22Rv1 (cell line): ENCODE data around the gene SRD5A3.

Experiments used
- H3K27ac ChIP-seq: fragments of 450-650 bp; 2 replicates; pipeline ENCODE4 v1.5.1; 2017
- ZFX ChIP-seq: fragments of 450-650 bp; IDR thresholded peaks from 2 replicates; pipeline ENCODE4 v1.6.1; 2017; ENCODE audit warnings: antibody characterized with exemption, borderline replicate concordance
- TF ChIP-seq, protein P1 (sequence below): fragments of 450-650 bp; IDR thresholded peaks from 2 replicates; pipeline ENCODE4 v1.5.1; 2017; ENCODE audit warnings: mild to moderate bottlenecking

SRD5A3 gene

DNA sequence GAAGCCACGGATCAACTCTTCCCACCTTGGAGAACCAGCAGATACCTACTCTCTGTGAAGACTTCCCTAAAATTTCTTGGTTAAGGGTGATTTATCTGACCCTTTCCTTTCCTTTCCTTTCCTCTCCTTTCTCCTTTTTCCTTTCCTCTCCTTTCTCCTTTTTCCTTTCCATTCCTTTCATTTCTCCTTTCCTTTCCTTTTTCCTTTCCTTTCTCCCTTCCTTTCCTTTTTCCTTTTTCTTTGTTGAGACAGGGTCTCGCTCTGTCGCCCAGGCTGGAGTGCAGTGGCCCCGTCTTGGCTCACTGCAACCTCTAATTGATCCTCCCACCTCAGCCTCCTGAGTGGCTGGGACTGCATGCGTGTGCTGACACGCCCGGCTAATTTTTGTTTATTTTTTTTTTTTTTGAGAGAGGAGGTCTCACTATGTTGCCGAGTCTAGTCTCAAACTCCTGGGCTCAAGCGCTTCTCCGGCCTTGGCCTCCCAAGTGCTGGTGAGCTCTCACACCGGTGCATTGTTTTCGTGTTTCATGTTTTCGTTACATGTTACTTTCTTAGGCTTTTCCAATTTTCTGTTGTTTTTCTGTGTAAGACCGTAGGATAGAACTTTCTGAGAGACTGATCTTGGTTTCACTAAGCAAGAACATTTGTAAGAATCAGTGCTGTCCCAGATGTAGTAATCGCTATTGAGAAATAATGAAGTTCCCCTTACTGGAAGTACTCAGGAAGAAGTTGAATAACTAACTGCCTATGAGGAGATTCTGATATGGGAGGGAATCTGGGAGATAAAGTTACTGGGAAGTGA lies 51.7 kb downstream of the SRD5A3 start:
- peak overlapping the region; percentile 88 for H3K27ac ChIP-seq

DNA sequence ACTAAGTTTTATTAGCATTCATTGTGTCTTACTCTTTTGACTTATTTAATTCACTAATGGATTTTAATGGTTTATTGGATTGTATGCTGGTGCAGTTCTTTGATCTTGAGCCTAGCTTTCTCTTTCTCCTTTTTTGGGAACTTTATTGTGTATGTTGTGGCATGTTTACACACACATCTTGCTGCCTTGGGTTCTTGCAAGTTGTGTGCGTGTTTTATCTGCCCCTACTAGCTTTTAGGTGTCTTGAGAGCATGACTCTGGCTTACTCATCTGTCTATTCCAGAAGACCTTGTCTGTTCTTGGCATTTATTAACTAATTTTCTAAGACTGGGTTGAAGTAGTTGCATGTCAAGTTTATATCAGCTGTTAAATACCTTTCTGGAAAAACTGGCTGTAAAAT lies 52.4 kb downstream of the SRD5A3 start:
- TF ChIP-seq, protein P1, sequence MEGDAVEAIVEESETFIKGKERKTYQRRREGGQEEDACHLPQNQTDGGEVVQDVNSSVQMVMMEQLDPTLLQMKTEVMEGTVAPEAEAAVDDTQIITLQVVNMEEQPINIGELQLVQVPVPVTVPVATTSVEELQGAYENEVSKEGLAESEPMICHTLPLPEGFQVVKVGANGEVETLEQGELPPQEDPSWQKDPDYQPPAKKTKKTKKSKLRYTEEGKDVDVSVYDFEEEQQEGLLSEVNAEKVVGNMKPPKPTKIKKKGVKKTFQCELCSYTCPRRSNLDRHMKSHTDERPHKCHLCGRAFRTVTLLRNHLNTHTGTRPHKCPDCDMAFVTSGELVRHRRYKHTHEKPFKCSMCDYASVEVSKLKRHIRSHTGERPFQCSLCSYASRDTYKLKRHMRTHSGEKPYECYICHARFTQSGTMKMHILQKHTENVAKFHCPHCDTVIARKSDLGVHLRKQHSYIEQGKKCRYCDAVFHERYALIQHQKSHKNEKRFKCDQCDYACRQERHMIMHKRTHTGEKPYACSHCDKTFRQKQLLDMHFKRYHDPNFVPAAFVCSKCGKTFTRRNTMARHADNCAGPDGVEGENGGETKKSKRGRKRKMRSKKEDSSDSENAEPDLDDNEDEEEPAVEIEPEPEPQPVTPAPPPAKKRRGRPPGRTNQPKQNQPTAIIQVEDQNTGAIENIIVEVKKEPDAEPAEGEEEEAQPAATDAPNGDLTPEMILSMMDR: no peak
- no peak for TF ChIP-seq ZFX
- peak overlapping the region; percentile 88 for H3K27ac ChIP-seq

More for the DNA sequence above, 51.7 kb downstream of the SRD5A3 start:
- TF ChIP-seq, protein P1: no peak
- no peak for TF ChIP-seq ZFX

DNA sequence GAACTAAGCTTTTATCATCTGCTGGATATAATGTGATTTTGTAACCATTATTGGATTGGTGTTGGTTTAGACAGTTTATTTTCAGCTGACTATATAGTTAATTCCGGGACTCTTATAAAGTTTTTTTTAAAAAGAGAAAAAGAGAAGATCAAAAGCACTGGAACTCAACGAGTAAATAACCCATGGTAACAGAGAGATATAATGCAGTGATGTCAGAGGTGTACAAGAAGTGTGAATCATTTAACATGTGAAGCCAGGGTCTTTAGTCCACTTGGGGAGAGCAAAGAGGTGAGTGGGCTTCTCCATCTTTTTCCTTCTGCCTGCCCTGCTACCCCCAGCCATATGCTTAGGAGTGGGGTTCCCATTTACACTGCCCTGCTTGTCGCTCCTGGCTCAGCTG lies 52.9 kb downstream of the SRD5A3 start:
- peak overlapping the region; percentile 88 for H3K27ac ChIP-seq
- TF ChIP-seq, protein P1: no peak
- no peak for TF ChIP-seq ZFX

DNA sequence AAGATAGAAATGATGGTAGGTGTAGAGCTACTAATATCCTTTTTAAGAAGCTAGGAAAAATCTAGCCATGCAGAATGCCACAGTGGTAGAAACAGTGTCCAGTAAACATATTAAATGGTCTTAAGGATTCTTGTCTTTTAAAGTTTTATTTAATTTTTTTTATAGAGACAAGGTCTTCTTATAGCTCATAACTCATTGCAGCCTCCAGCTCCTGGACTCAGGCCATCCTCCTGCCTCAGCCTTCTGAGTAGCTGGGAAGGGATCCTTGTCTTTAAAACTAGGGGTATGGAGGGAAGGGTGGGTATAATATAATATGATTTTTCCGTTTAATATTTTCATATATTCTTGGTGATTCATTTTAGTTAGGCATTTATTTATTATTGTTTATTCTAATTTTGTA lies 53.5 kb downstream of the SRD5A3 start:
- TF ChIP-seq ZFX: no peak
- TF ChIP-seq, protein P1: no peak
- peak overlapping the region; percentile 88 for H3K27ac ChIP-seq

DNA sequence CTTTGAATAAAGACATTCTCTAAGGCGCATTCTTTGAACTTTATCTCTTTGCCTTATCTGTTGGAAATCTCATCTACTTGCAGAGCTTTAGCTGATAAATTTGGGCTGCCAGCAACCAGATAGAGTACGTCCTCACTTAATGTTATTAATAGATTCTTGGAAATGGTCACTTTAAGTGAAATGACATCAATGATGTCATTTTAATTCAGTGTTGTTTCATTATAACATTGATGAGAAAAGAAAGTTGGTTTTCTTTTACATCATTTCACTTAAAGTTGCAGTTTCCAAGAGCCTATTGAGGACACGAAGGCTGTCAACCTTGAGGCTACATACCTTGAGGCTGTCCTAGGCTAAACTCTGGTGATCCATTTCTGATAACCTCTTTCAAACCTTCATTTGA lies 59.0 kb downstream of the SRD5A3 start:
- TF ChIP-seq, protein P1: no peak
- TF ChIP-seq ZFX: no peak
- H3K27ac ChIP-seq: no peak overlapping the region

DNA sequence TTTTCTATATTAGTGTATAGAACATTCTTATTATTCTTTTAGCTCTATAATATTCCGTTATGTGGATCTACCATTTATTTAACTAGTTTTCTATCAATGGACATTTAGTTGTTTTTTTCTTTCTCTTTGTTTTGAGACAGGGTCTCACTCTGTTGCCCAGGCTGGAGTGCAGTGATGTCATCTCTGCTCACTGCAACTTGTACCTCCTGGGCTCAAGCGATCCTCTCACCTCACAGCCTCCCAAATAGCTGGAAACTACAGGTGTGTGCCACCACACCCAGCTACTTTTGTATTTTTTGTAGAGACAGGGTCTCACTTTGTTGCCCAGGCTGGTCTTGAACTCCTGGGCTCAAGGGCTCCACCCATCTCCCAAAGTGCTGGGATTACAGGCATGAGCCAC lies 60.5 kb downstream of the SRD5A3 start:
- TF ChIP-seq ZFX: no peak
- TF ChIP-seq, protein P1: no peak
- H3K27ac ChIP-seq: no peak overlapping the region

DNA sequence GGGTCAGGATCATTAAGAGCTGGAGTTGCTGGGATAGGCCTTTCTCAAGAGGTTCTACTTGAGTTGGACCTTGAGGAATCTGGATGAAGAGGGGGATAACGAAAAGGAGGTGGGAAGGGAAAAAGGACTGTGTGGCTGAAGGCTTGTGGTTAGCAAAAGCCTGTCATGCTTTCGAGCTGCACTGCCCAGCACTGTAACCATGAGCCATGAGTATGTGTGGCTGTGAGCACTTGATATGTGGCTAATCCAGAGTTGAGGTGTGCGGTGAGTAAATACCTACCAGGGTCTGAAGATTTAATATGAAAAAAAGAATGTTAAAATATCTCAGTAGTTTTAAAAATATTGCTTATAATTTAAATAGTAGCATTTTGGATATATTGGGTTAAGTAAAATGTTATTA lies 61.1 kb downstream of the SRD5A3 start:
- H3K27ac ChIP-seq: no peak overlapping the region
- TF ChIP-seq, protein P1: no peak
- TF ChIP-seq ZFX: no peak
